ENCODE measurements around the gene ROR2. TPM values are rescaled to one million over a fixed set of nuclear protein-coding genes. Genes with fewer than 3 reads are reported as not detected.

ROR2 gene
- total RNA-seq, 1 experiment from 2014 or later: 5.9 TPM

DNA sequence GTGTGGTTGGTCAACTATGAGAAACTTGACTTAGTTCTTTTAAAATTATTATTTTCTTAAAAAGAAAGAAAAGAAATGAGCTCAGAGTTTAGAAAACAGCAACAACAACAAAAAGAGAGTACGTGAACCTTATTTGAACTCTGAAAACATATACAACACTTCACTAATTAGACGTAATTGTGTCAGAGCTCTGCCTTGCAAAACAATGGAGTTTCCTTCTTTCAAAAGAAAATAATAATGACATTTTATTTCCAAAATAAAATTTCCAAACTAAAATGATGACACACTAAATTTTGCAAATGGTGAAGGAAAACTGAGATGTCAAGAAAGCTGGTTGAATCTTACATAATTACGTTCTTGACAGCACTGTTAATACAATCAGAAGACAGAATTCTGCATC, 15.4 kb downstream of the ROR2 start:
- Histone ChIP-seq H3K36me3 (ENCODE audit: control insufficient read depth, insufficient read depth, low read length) (no peaks in the 10 kb centered on the region), H3K9me3 (ENCODE audit: control insufficient read depth, insufficient read depth, low read depth, low read length) (peaks cover 14% of the 10 kb centered on the region; the same call in 1 of the 2 replicates), H3K27me3 (ENCODE audit: control insufficient read depth, insufficient read depth, low read length) (no peaks in the 10 kb centered on the region), H3K27ac (ENCODE audit: low read length) (no peak overlapping the region), H3K4me3 (ENCODE audit: low read depth in 2 of 2, low read length in 2 of 2) (no peak overlapping the region), H3K4me1 (ENCODE audit: control insufficient read depth, insufficient read depth, low read length) (no peaks in the 10 kb centered on the region; the same call in 1 of the 2 replicates)
- intact Hi-C loops (cut with micrococcal nuclease; ENCODE audit: unreplicated experiment) (no loop called here), in situ Hi-C loops (cut with HindIII; ENCODE audit: low pct_unique_long_range_greater_than_20kb, low sequenced_read_pairs) (no loop called here)
- DNase-seq (ENCODE audit: low read depth, low spot score) (no peak), ATAC-seq (no peak)
- TF ChIP-seq, protein P1, sequence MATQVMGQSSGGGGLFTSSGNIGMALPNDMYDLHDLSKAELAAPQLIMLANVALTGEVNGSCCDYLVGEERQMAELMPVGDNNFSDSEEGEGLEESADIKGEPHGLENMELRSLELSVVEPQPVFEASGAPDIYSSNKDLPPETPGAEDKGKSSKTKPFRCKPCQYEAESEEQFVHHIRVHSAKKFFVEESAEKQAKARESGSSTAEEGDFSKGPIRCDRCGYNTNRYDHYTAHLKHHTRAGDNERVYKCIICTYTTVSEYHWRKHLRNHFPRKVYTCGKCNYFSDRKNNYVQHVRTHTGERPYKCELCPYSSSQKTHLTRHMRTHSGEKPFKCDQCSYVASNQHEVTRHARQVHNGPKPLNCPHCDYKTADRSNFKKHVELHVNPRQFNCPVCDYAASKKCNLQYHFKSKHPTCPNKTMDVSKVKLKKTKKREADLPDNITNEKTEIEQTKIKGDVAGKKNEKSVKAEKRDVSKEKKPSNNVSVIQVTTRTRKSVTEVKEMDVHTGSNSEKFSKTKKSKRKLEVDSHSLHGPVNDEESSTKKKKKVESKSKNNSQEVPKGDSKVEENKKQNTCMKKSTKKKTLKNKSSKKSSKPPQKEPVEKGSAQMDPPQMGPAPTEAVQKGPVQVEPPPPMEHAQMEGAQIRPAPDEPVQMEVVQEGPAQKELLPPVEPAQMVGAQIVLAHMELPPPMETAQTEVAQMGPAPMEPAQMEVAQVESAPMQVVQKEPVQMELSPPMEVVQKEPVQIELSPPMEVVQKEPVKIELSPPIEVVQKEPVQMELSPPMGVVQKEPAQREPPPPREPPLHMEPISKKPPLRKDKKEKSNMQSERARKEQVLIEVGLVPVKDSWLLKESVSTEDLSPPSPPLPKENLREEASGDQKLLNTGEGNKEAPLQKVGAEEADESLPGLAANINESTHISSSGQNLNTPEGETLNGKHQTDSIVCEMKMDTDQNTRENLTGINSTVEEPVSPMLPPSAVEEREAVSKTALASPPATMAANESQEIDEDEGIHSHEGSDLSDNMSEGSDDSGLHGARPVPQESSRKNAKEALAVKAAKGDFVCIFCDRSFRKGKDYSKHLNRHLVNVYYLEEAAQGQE (IDR thresholded peaks at IDR 0.05; ENCODE audit: insufficient read depth in 1 of 2, low read depth in 2 of 2, low read length in 1 of 2): no peak
- TF ChIP-seq SIN3A (IDR thresholded peaks at IDR 0.05; ENCODE audit: borderline replicate concordance, insufficient read depth, low read depth, low read length) (no peak), POLR2AphosphoS5 (IDR thresholded peaks at IDR 0.05; ENCODE audit: low read depth, low read length) (no peak), TCF7L2 (IDR thresholded peaks at IDR 0.05; ENCODE audit: low read depth, low read length) (no peak)
- TF ChIP-seq, protein P2, sequence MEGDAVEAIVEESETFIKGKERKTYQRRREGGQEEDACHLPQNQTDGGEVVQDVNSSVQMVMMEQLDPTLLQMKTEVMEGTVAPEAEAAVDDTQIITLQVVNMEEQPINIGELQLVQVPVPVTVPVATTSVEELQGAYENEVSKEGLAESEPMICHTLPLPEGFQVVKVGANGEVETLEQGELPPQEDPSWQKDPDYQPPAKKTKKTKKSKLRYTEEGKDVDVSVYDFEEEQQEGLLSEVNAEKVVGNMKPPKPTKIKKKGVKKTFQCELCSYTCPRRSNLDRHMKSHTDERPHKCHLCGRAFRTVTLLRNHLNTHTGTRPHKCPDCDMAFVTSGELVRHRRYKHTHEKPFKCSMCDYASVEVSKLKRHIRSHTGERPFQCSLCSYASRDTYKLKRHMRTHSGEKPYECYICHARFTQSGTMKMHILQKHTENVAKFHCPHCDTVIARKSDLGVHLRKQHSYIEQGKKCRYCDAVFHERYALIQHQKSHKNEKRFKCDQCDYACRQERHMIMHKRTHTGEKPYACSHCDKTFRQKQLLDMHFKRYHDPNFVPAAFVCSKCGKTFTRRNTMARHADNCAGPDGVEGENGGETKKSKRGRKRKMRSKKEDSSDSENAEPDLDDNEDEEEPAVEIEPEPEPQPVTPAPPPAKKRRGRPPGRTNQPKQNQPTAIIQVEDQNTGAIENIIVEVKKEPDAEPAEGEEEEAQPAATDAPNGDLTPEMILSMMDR (IDR thresholded peaks at IDR 0.05): no peak
- ChIA-PET POLR2A (no interaction called here), CTCF (no interaction called here)
- no TSS peak for BruUV-seq (replicated peaks)

DNA sequence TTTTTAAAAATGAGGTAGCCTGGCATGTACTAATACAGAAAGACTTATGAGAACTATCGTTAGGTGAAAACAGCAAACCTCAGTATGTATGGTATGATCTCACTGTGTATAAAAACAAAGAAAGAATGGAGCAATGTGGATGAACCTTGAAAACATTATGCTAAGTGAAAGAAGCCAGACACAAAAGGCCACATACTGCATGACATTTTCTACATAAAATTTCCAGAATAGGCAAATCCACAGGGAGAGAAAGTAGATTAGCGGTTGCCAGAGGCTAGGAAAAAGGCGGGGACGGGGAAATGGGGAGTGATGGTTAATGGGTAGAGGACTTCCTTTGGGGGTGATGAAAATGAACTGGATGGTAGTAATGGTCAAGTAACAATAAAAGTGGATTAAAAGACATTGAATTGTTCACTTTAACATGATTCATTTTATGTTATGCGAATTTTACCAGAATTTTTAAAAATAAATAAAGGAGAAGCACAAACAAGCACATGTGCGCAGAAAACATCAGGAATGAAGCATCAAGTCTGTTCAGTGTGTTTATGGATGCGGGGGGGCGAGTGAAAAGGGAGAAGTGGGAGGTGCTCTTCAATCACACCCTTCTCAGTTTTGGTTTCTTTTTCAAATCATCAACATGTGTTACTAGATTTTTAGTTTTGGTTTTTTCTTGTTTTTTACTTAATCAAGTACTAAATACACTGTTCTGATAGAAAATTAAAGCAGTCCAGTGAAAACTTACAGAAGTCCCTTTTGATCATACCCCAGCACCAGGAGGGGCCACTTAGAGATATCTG, 16.3 kb downstream of the ROR2 start:
- intact Hi-C loops (cut with micrococcal nuclease; ENCODE audit: unreplicated experiment): no loop called here
- no peaks in the 10 kb centered on the region; the same call in 1 of the 2 replicates for H3K4me1 ChIP-seq (ENCODE audit: control insufficient read depth, insufficient read depth, low read length)
- TF ChIP-seq, protein P1 (IDR thresholded peaks at IDR 0.05; ENCODE audit: insufficient read depth in 1 of 2, low read depth in 2 of 2, low read length in 1 of 2): no peak
- no peak for TF ChIP-seq TCF7L2 (IDR thresholded peaks at IDR 0.05; ENCODE audit: low read depth, low read length)
- no peak for TF ChIP-seq SIN3A (IDR thresholded peaks at IDR 0.05; ENCODE audit: borderline replicate concordance, insufficient read depth, low read depth, low read length)
- no peak for TF ChIP-seq POLR2AphosphoS5 (IDR thresholded peaks at IDR 0.05; ENCODE audit: low read depth, low read length)
- TF ChIP-seq, protein P2 (IDR thresholded peaks at IDR 0.05): no peak
- BruUV-seq (replicated peaks): no TSS peak
- H3K27ac ChIP-seq (ENCODE audit: low read length): no peak overlapping the region
- H3K9me3 ChIP-seq (ENCODE audit: control insufficient read depth, insufficient read depth, low read depth, low read length): peaks cover 14% of the 10 kb centered on the region; the same call in 1 of the 2 replicates
- in situ Hi-C loops (cut with HindIII; ENCODE audit: low pct_unique_long_range_greater_than_20kb, low sequenced_read_pairs): no loop called here
- DNase-seq (ENCODE audit: low read depth, low spot score): no peak
- H3K36me3 ChIP-seq (ENCODE audit: control insufficient read depth, insufficient read depth, low read length): no peaks in the 10 kb centered on the region
- no peak overlapping the region for H3K4me3 ChIP-seq (ENCODE audit: low read depth in 2 of 2, low read length in 2 of 2)
- CTCF ChIA-PET: no interaction called here
- ATAC-seq: no peak
- POLR2A ChIA-PET: no interaction called here
- no peaks in the 10 kb centered on the region for H3K27me3 ChIP-seq (ENCODE audit: control insufficient read depth, insufficient read depth, low read length)

Measured in Panc1 (cell line).